Measurements from ENCODE around the gene RAB6B.

Gene RAB6B

DNA sequence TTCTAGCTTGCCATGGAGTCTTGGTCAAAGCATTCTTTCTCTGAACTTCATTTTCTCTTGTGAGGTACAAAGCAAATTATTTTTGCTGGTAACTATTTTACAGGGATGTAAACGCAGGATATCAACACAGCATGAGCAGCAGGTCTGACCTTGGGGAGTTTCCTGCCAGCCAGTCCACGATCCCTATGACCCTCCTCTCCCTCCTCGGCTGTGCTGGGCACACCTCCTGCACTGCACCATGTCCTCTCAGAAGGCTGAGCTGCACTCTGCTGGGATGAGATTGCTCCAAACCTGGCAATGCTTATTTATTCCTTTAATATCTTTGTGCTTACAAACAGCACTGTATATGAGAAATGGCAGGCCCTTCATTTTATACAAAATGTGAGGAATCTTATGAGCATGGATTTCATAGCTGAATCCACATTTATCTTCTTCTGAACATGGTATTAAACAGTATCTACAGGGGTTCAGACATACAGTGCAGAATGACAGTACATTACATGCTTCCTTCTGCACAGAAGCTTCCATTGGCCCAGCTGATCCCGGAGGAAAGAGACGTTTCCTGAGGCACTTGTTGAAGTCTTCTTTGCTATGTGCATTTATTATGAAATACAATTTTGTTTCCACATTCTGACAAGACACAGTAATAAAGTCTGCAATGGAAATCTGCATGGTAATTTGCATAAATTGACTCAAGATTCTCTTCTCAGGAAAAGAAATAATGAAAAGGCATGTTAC is 41.2 kb downstream of the RAB6B start:
- DNase-seq, result no peak

DNA sequence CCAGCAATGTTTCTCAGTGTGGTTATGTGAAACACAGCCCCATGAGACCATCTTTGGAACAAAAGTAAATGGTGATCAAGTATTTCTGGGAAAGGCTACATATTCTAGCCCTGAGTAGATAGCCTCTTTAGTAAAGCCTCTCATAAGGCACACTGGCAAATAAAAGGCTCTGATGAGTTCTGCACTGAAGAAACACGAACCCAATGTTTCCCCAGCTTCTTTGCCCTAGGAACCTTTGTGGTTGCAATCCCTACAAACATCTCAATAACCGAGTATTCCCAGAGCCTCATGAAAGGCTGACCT is 41.8 kb downstream of the RAB6B start:
- no peak for DNase-seq

DNA sequence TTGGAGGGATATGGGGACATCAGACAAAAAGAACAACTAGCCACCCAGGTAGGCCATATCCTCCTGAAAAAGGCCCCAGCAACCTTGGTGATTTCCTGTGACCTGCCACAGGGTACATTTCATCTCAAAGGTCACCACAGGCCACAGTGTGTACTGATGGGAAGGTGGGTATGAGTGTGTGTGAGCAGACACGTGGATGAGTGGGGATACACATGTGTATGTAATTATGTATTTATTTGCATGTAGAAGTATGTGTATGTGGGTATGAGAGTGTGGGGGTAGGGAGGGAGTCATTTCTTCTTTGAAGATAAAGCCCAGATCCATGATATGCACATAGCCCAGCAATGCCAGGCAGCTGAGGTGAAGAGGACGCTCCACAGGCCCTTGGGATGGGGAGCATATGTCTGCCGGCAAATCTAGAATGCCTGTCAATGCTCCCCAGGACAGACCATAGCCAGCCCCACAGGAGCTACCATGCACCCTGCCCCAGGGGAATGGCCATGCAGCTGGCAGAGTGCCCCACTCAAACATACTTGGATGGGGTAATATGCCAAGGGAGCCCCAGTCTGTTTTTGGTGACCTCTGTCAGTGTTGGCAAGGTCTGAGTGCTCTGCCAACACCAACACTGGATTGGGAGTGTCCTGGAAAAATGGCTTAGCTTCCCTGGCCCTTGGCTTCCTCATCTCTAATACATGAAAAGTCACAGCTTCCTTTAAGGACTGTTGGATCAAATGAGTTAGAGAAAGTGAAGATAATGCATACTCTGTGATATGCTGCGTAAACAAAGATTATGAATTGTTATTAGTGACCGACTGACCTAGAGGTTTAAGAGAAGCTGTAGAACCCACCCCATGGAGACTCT is 42.4 kb downstream of the RAB6B start:
- DNase-seq, result no peak

DNA sequence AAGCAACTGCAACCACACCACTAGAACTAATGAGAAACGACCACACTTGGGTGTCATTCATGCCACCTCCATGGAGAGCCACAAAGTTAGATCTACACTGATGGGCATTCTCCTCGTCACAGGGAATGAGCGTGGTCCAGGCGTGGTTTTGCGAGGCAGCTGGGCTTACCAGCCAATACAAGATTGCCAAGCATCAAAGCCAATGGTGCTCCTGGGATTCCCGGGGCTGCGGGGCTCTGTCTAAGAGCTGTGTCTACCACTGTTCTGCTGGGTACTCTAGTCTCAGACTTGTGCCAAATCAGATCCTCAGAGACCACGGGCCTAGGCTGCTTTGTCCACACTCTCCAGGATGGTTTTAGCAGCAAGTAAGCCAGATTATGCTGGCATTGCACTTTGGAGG is 43.8 kb downstream of the RAB6B start:
- no peak for DNase-seq

GRCh38 chr3:133851266-133851906 is 44.3 kb downstream of the RAB6B start:
- DNase-seq, result no peak

DNA sequence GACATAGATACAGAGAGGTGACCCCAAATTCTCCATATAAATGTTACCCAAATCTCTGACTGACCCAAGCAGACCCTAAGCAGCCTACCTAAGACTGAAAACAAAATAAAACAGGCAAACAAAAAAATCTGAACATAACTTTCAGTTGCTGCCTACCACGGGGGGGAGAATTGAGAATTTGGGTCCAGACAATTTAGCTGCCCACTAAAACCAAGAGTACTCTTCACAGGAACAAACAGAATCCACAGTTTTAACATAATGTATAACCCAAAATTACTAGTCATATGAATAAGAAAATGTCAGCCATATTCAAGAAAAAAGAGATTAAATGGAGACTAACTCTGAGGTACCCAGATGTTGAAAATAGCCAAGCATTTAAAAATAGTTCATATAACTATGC is 45.6 kb downstream of the RAB6B start:
- no peak for DNase-seq

GRCh38 chr3:133849346-133849745 is 46.3 kb downstream of the RAB6B start:
- DNase-seq, result no peak

DNA sequence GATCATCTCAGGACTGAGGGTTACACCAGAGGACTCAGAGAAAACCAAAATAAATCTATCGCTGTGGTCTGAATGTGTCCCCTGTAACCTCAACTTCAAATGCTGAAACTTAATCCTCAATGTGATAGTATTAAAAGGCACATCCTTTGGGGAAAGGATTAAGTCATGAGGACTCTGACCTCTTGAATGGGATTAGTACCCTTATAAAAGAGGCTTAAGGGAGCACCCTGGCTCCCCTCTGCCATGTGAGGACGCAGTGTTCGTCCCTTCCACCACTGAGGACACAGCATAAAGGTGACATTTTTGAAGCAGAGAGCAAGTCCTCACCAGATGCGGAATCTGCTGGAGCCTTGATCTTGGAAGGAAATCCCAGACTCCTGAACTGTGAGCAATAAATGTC is 50.6 kb downstream of the RAB6B start:
- no peak for DNase-seq

GRCh38 chr3:133843634-133844033 is 52.0 kb downstream of the RAB6B start:
- DNase-seq, result no peak

GRCh38 chr3:133842158-133842557 is 53.5 kb downstream of the RAB6B start:
- no peak for DNase-seq

GRCh38 chr3:133841196-133841595 is 54.5 kb downstream of the RAB6B start:
- DNase-seq, result no peak

GRCh38 chr3:133840767-133841166 is 54.9 kb downstream of the RAB6B start:
- DNase-seq, result no peak

GRCh38 chr3:133840055-133840737 is 55.5 kb downstream of the RAB6B start:
- DNase-seq, result no peak

- DNase-seq, result no peak
Observed at GRCh38 chr3:133838916-133839800, 56.5 kb downstream of the RAB6B start.

DNA sequence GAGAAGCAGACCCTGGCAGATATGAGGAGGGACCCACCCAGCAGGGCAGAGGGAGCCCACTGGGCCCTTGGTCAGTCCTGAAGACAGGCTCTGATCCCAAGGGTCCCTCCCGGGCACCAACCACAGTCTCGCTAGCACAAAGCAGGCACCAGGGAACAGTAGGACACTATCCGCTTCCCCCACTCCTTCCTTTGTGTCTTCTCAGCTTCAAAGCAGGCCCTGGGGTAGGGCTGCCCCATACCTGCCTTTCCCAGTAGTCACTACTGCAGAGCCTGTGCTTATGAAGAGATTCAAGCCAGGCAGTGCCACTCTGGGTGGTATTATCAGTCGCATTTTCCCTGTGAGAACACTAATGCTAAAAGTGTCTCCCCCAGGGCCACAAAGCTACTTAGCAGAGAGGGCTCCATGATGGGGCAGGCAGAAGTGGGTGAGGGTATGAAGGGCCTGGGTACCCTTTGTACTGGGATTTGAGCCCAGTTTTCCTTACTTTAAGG is 57.3 kb downstream of the RAB6B start:
- DNase-seq, result no peak

GRCh38 chr3:133837487-133838295 is 58.0 kb downstream of the RAB6B start:
- DNase-seq, result peak; percentile 43

DNA sequence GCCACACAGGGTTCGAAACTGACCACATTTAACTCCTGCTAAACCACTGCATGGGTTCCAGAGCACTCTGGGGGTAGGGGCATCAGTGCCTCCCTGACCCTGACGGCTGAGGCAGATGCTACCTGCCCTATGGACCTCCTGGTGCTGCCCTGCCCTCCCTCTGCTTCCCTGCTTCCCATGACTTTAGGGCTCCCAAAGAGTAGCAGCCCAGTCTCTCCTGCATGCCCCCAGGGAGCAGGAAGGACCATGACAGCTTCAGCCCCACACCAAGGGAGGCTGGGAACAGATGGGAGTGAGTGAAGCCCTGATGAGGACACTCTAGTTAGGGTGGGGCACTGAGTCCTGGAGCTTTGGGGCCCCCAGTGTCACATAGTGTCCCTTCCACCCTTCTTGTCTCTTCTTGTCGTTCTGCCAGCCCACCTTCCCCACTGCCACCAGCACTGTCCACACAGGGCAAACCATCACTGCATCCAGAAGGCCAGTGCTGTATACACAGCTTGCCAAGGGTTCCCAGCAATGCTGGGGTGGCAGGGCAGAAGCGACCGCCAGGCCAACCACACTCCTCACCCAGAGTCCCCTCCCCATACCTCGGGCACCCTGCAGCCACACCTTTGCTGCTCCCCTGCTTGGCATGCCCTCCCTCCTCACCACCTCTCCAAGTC is 59.1 kb downstream of the RAB6B start:
- DNase-seq, result peak; percentile 33

DNA sequence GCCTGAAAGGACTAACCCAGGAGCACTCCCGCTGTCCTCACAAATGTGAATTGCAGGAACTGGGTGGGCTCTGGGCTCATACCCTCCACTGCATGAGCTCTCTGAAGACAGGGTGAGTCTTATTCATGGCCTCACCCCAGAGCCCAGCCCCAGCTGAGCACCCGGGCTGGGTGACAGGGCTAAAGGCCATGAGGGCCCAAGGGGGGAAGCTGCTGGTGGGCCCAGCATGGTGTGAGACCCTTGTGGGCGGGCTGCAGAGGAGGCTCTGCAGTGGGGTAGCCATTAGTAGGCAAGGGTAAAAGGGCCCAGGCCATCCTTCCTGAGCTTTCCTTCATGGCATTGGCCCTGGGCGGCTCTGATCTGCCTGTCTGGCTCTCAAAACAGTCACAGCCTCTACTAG is 59.7 kb downstream of the RAB6B start:
- DNase-seq, result peak; percentile 26

DNA sequence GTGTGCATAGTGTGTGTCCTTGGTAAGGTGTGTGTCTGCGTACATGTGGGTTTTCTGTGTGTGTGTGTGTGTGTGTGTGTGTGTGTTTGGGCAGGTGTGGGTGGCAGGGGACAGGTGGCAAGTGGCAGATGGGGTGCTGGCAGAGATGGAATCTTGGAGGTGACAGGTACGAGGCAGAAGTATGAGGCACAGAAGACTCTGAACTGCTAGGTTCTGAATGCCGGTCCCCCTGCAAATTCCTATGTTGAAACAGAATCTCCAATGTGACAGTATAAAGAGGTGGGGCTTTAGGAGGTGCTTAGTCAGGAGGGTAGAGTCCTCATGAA is 60.3 kb downstream of the RAB6B start:
- no peak for DNase-seq

GRCh38 chr3:133834621-133835417 is 60.9 kb downstream of the RAB6B start:
- DNase-seq, result peak; percentile 37

Measured in activated CD8-positive, alpha-beta memory T cell treated with anti-CD3 and anti-CD28 coated beads for 24 hours (primary cell).